GM18505 (cell line): Measurements from ENCODE around the gene EMC6.
"Not testable (repeated sequence)": the region's sequence is repeated elsewhere in the genome, so short reads cannot be mapped to it uniquely, and the experiment has no call there.

Source experiments
- ATAC-seq: cut with Tn5 transposase; IDR thresholded peaks from one replicate; pipeline ENCODE4 v1.9.1; 2021; ENCODE audit not compliant: unreplicated experiment
- POLR2A ChIP-seq: IDR thresholded peaks from 4 replicates; pipeline ENCODE4 v1.6.1; 2011; ENCODE audit warnings: borderline replicate concordance; ENCODE audit not compliant: insufficient read depth, insufficient read length; ENCODE audit errors: extremely low read depth

The EMC6 gene

DNA sequence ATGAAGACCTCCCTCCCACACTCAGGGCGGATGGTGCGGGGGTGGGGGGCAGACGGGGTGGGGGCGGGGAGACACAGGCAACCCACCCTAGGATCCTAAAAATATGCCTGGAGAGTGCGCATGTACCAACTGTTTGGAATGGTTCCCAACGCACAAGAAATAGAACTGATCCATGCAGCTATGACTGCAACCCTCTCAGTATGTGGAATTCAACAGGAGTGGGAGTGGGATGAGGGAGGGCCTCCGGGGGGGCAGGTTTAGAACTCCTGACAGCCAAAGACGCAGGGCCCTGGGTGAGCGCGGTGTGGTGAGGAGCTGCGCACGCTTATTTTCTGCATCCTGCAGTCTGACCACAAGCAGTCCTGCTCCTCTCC lies 28.5 kb downstream of the EMC6 start:
- TF ChIP-seq POLR2A = no peak
- no peak for ATAC-seq

DNA sequence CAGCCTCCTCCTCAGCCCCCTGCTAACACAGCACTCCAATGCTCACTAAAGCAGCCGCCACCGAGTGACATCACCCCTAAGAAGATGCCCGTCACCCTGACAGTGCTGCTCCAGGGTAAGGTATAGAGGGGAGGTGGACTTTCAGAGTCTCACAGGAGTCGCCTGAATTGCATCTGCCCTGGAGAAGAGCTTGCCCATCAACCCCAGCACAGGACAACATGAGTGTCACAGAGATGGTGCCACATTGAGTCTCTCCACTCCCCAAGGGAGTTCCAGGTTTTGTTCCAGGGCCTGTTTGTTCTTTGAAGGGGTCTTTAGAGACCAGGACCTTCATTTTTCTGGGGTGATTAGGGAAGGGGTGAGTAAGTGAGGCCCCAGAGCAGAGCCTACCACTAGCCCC lies 29.5 kb downstream of the EMC6 start:
- no peak for TF ChIP-seq POLR2A
- ATAC-seq = no peak

DNA sequence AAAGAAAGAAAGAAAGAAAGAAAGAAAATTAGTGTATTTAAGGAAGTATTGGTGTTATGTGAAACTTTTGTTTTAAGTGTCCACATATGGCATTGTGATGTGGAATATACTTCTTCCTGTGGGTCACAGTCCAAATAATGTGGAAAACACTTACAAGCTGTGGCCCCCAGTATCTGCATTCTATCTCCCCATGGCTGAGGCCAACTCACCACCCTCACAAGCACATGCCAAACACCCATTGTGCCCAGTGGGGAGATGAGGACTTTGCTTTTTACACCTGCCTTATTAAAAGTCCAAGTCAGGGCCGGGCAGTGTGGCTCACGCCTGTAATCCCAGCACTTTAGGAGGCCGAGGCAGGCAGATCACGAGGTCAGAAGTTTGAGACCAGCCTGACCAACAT lies 31.3 kb downstream of the EMC6 start:
- no peak for TF ChIP-seq POLR2A
- ATAC-seq = no peak

DNA sequence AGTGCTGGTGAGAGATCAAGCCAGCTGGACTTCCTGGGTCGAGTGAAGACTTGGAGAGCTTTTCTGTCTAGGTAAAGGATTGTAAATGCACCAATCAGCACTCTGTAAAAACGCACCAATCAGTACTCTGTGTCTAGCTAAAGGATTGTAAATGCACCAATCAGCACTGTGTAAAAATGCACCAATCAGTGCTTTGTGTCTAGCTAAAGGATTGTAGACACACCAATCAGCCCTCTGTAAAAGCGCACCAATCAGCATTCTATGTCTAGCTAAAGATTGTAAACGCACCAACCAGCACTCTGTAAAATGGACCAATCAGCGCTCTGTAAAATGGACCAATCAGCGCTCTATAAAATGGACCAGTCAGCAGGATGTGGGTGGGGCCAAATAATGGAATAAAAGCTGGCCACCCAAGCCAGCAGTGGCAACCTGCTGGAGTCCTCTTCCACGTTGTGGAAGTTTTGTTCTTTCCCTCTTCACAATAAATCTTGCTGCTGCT lies 33.5 kb downstream of the EMC6 start:
- not testable (repeated sequence) for ATAC-seq

DNA sequence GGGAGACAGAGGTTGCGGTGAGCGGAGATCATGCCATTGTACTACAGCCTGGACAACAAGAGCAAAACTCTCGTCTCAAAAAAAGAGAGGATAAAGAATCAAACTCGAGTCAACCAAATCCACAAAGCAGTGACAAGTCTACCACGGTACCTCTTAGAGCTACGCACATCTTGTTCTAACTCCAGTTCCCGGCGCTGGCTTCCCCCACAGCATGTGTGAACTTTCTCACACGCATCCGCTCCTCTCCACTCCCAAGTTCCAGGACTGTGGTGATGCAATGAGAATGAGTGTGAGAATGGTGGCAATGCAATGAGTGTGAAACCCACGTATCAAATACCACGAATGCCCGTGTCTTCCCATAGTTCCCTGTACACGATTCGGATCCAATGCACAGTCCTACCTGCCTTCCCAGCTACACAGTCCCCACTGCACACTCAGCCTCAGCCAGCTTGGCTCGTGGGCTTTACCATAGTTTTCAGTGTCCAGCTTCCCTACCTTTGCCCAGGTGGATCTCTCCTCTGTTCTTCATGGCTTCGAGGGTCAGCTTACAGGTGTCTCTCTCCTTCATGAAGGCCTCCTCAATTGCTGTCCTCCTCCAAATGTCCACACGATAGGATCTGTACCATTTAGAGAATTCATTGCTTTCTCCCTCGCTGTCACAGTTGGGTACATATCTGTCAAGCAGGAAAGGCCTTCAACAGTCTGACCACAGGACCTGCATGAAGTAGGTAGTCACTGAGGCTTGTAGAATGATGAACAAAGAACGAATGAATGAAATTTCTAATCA lies 36.5 kb downstream of the EMC6 start:
- TF ChIP-seq POLR2A = no peak

DNA sequence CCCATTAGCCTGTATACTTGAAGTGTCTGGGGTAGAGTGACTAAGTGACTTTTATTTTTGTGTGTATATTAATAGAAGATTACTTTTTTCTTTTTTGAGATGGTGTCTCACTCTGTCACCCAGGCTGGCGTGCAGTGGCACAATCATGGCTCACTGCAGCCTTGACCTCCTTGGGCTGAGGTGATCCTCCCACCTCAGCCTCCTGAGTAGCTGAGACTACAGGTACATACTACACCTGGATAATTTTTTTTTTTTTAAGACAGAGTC lies 37.0 kb downstream of the EMC6 start:
- not testable (repeated sequence) for ATAC-seq

More for the DNA sequence above, 36.5 kb downstream of the EMC6 start:
- no peak for ATAC-seq

DNA sequence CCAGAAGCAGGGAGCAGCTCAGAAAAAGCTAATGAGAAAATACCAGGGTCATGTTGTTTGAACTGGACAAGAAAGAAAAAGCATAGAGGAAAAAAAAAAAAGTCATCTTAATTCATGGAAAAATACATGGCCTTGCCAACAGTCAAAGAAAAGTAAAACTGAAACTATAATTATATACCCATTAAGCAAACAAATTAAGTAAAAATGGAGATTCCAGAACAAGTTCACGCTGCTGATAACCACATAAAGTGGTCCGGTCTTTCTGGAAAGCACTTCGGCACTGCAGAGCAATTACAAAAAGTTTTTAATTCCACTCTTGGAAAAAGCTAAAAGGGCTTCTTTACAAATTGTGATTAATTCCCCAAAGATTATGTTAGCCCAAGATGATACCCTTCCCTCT lies 39.8 kb downstream of the EMC6 start:
- no peak for ATAC-seq
- no peak for TF ChIP-seq POLR2A

DNA sequence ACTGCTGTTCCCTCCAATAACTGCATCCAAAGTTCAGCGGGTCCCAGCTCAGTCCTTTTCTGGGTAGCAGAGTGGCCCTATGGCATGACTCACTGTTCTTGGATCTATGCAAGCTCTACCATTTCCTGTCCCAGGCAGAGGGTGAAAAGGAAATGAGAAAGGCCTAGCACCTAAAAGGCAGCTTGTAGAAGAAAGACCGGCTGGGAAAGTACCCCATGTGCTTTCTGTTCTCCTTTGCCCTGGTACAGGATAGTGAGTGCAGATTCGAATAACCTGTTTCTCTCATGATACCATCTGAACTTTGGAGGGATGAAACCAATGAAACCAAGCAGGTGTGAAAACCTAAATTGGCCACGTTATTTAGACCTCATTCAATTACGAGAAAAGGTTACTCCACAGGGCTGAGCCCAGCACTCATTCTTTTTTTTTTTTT lies 42.4 kb downstream of the EMC6 start:
- peak; percentile 92 for ATAC-seq
- TF ChIP-seq POLR2A = no peak

DNA sequence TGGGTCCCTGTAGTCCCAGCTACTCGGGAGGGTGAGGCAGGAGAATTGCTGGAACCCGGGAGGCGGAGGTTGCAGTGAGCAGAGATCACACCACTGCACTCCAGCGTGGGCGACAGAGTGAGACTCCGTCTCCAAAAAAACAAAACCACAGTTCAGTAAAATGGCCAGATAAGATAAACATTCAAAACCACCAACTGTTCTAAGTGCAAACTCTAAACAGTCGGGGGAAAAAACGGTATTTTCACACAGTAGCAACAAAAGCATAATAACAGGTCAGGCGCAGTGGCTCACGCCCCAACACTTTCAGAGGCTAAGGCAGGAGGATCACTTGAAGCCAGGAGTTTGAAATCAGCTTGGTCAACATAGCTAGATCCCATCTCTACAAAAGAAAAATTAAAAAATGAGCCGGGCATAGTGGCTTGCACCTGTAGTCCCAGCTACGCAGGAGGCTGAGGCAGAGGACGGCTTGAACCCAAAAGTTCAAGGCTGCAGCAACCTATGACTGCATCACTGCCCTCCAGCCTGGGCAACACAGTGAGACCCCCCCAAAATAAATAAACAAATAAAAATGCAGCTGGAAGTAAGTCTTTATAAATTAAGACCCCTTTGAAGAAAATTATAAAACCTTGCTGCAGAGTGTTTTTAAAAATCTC lies 44.3 kb downstream of the EMC6 start:
- no peak for TF ChIP-seq POLR2A
- ATAC-seq = no peak

DNA sequence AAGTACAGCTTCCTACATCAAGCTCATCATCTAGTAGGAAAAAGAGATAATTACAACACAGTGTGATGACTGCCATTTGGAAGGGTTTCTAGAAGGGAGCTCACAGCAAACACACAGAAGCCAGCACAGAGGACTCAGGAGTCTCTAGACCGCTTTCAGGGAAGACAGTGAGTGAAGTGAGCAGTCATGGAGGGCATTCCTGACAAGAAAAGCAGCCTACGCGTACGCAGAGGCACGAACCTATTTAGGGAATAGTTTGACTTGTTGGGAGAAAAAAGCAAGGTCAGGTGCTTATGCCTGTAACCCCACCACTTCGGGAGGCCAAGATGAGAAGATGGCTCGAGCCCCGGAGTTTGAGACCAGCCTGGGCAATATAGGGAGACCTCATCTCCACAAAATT lies 46.7 kb downstream of the EMC6 start:
- TF ChIP-seq POLR2A = no peak
- ATAC-seq = no peak

DNA sequence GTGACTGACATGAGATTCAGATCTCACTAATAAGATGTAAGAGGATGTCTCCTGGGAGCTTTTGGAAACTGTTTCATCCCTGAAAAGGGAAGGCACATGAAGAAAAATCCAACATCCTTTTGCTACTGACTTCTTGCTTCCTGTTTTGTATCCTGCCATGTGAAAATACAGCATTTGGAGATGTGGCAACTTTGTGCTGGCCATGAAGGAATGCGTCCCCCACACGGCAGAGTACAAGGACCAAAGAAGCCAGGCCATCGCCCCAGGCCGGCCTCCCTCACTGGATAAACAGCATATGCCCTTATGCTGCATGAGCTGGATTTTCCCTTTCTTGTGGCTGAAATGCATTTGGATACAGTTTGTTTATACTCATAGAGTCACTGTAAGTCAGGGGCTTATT lies 49.6 kb downstream of the EMC6 start:
- no peak for TF ChIP-seq POLR2A
- no peak for ATAC-seq

DNA sequence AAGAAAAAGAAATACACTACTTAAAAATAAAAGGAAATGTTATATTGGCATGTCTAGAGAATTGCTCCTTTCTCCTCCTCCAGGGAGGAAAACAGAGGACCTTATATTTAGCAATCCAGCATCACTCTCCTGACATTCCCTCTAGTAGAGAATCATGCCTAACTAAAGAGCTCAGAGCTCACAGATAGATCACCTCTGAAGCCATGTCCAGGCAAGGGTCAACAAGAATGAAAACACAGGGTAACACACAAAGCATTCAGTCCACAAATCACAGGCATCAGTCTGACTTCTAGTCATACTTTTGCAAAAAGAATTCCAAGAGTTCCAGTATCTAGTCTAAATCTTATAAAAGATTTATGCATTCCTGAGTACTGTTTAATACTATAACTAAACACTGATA lies 50.7 kb downstream of the EMC6 start:
- ATAC-seq = no peak
- TF ChIP-seq POLR2A = no peak
